ENCODE data around the gene MAPKBP1. TPM values are rescaled to one million over a fixed set of nuclear protein-coding genes. Genes with fewer than 3 reads are reported as not detected.

MAPKBP1 gene
- total and polyA plus RNA-seq, 2 of the 13 experiments (the other 11 are each of a cell fraction or from before 2014, with no cell fraction given) = 3.0 to 7.3 TPM

DNA sequence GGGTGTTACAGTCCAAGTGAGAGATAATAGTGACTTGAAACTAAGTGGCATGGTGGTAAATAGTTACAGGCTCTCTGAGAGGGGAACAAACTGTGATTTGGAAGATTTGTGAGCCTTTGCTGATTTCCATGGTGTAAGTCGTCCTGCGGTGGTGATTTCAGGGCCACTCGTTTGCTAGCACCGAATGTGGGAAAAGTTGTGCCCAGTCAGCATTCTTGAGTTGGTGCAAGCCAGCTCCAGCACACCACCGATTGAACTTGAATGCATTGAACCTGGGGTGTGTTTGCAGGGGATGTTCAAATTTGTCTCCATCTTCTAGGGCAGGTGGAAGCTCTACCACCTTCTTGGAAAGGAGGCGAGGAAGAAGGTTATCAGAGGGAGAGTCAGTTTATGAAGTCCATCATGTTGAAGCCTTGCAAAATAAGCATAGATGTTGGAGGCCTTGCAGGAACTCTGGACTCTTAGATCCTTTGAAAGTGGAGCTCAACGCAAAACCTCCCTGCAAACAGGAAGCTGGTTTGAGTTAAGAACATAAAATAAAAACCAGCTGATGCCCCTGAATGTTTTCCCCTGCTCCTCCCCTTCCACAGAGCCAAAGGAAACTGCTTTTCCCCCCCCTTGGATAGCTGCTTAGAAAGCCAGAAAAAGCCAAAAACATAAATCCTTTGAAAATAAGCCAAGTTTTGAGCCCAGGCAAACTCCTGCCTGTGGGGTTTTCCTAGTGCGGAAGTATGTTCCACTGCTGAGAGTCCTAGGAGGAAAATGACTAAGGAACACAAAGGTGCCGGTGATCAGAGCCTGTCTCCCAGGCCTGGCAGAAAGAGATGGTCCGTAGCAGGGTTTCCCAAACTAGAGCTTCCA, 21.9 kb downstream of the MAPKBP1 start:
- peaks cover 2% of the 10 kb centered on the region for H3K79me2 ChIP-seq (ENCODE audit: insufficient read depth, low read length)
- in situ Hi-C loops (cut with HindIII; ENCODE audit: extremely low pct_ligation_motif_present, low pct_unique_long_range_greater_than_20kb) = no loop called here
- intact Hi-C loops (cut with micrococcal nuclease; ENCODE audit: unreplicated experiment) = no loop called here
- H4K20me1 ChIP-seq (ENCODE audit: insufficient read depth, low read length) = no peaks in the 10 kb centered on the region
- ATAC-seq (no peak; the same call in 2 of the 3 replicates), FAIRE-seq (peak; percentile 61), DNase-seq (ENCODE audit: low spot score) (peak; percentile 32)
- H3K4me1 ChIP-seq (ENCODE audit: insufficient read depth, low read length) = peaks cover 41% of the 10 kb centered on the region
- BruUV-seq (replicated peaks) = no TSS peak
- no peaks in the 10 kb centered on the region for H3K27me3 ChIP-seq (ENCODE audit: control insufficient read depth in 1 of 2, insufficient read depth in 2 of 2, low read length in 2 of 2)
- WGBS (ENCODE audit: low lambda C conversion rate) = 85% methylated on average over 10 of the region's 10 CpGs
- H3K9ac ChIP-seq (ENCODE audit: insufficient read depth, low read depth, low read length) = no peak overlapping the region
- H2AFZ ChIP-seq (ENCODE audit: low read length) = no peak overlapping the region
- CTCF ChIA-PET (ENCODE audit: low intra/inter-chr PET ratio, low total read pairs) = no interaction called here
- no peaks in the 10 kb centered on the region for H3K9me3 ChIP-seq (ENCODE audit: low read length)
- H3K36me3 ChIP-seq (replicated peaks in 1 of 2; ENCODE audit: control insufficient read depth in 1 of 2, insufficient read depth in 2 of 2, low read length in 2 of 2) = no peaks in the 10 kb centered on the region
- H3K4me3 ChIP-seq (replicated peaks in 1 of 3; ENCODE audit: insufficient read depth in 1 of 3, low read depth in 2 of 3, low read length in 3 of 3) = no peak overlapping the region
- POLR2A ChIA-PET = no interaction called here
- H3K4me2 ChIP-seq (ENCODE audit: low read depth, low read length) = peak overlapping the region; percentile 16; the same call in 1 of the 2 replicates
- peak overlapping the region; percentile 54 for H3K27ac ChIP-seq (ENCODE audit: extremely low read length, insufficient read depth, low read length)
- TF ChIP-seq NR2F1 (CRISPR knock-in tag; IDR thresholded peaks at IDR 0.05) (no peak), EP300 (IDR thresholded peaks at IDR 0.05; ENCODE audit: low read depth in 2 of 2, low read length in 2 of 2) (no peak), EP300 (CRISPR knock-in tag; IDR thresholded peaks at IDR 0.05; ENCODE audit: borderline replicate concordance) (no peak), ZNF333 (CRISPR knock-in tag; IDR thresholded peaks at IDR 0.05; ENCODE audit: borderline replicate concordance) (no peak), ZNF589 (CRISPR knock-in tag; conservative IDR thresholded peaks at IDR 0.05) (no peak), NFATC3 (CRISPR knock-in tag; IDR thresholded peaks at IDR 0.05) (no peak), ZKSCAN5 (CRISPR knock-in tag; IDR thresholded peaks at IDR 0.05) (no peak), ZFX (CRISPR knock-in tag; IDR thresholded peaks at IDR 0.05; ENCODE audit: low read depth) (peak; percentile 18; the same call in 1 of the 2 replicates), GPN1 (CRISPR knock-in tag; IDR thresholded peaks at IDR 0.05; ENCODE audit: borderline replicate concordance) (no peak), NR3C1 (CRISPR knock-in tag; IDR thresholded peaks at IDR 0.05) (no peak), HMG20B (CRISPR knock-in tag; conservative IDR thresholded peaks at IDR 0.05) (no peak), ZNF556 (CRISPR knock-in tag; IDR thresholded peaks at IDR 0.05; ENCODE audit: borderline replicate concordance) (no peak), ZNF749 (CRISPR knock-in tag; IDR thresholded peaks at IDR 0.05; ENCODE audit: borderline replicate concordance) (no peak), ZSCAN22 (CRISPR knock-in tag; IDR thresholded peaks at IDR 0.05) (no peak), ZNF136 (CRISPR knock-in tag; IDR thresholded peaks at IDR 0.05; ENCODE audit: low read depth) (no peak)
- TF ChIP-seq, protein P1, sequence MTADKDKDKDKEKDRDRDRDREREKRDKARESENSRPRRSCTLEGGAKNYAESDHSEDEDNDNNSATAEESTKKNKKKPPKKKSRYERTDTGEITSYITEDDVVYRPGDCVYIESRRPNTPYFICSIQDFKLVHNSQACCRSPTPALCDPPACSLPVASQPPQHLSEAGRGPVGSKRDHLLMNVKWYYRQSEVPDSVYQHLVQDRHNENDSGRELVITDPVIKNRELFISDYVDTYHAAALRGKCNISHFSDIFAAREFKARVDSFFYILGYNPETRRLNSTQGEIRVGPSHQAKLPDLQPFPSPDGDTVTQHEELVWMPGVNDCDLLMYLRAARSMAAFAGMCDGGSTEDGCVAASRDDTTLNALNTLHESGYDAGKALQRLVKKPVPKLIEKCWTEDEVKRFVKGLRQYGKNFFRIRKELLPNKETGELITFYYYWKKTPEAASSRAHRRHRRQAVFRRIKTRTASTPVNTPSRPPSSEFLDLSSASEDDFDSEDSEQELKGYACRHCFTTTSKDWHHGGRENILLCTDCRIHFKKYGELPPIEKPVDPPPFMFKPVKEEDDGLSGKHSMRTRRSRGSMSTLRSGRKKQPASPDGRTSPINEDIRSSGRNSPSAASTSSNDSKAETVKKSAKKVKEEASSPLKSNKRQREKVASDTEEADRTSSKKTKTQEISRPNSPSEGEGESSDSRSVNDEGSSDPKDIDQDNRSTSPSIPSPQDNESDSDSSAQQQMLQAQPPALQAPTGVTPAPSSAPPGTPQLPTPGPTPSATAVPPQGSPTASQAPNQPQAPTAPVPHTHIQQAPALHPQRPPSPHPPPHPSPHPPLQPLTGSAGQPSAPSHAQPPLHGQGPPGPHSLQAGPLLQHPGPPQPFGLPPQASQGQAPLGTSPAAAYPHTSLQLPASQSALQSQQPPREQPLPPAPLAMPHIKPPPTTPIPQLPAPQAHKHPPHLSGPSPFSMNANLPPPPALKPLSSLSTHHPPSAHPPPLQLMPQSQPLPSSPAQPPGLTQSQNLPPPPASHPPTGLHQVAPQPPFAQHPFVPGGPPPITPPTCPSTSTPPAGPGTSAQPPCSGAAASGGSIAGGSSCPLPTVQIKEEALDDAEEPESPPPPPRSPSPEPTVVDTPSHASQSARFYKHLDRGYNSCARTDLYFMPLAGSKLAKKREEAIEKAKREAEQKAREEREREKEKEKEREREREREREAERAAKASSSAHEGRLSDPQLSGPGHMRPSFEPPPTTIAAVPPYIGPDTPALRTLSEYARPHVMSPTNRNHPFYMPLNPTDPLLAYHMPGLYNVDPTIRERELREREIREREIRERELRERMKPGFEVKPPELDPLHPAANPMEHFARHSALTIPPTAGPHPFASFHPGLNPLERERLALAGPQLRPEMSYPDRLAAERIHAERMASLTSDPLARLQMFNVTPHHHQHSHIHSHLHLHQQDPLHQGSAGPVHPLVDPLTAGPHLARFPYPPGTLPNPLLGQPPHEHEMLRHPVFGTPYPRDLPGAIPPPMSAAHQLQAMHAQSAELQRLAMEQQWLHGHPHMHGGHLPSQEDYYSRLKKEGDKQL (CRISPR knock-in tag; IDR thresholded peaks at IDR 0.05; ENCODE audit: low read depth) = no peak
- TF ChIP-seq, protein P2, sequence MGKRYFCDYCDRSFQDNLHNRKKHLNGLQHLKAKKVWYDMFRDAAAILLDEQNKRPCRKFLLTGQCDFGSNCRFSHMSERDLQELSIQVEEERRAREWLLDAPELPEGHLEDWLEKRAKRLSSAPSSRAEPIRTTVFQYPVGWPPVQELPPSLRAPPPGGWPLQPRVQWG (CRISPR knock-in tag; IDR thresholded peaks at IDR 0.05; ENCODE audit: borderline replicate concordance, low read depth) = no peak
- TF ChIP-seq, protein P3, sequence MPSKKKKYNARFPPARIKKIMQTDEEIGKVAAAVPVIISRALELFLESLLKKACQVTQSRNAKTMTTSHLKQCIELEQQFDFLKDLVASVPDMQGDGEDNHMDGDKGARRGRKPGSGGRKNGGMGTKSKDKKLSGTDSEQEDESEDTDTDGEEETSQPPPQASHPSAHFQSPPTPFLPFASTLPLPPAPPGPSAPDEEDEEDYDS (CRISPR knock-in tag; IDR thresholded peaks at IDR 0.05) = no peak
